Measurements from ENCODE around the gene AUTS2.

Gene AUTS2

GRCh38 chr7:69736126-69736810 lies 138.0 kb downstream of the AUTS2 start:
- DNase-seq = no peak

GRCh38 chr7:69738396-69738951 lies 140.2 kb downstream of the AUTS2 start:
- DNase-seq = peak; percentile 20

DNA sequence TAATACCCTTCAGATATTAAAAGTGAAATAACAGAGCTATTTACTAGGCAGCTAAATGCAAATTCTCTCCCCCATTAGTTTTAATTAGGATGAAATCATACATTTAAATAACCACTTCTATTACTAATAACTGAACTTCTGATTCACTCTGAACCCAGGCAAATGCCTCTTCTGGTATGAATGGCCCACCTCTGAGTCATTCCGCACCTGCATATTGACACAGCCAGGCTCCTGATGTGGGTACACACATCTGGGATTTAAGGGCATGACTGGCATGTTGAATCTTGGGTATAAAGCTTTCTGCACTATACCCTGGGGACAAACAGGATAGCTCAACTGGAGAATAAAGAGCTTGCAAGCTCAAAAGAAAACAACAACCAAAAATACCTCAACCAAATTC lies 140.9 kb downstream of the AUTS2 start:
- DNase-seq = no peak

DNA sequence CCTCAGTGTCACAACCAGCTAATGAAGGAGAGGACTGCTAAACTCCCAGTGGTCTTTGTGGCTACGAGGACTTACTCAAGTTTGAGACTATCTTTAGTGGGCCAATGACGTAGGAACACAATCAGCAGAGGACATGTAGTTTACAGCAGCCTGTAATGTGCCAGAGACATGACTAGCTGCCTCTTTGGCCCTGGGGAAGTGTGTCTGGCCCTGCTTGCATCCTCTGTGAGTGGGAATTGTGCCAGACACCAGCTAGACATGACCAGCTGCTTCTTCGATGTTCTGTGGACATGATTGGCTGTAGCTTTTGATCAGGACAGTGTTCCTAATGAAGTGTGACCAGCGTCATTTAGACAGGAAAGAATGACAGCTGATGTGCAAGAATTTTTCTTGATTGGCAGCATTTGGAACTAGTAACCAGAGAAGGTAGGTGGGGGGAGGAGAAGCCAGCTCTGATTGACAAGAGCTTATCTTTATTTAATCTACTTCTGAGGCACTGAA lies 141.7 kb downstream of the AUTS2 start:
- DNase-seq = peak; percentile 48

- no peak for DNase-seq
Observed at GRCh38 chr7:69742237-69742636, 144.0 kb downstream of the AUTS2 start.

DNA sequence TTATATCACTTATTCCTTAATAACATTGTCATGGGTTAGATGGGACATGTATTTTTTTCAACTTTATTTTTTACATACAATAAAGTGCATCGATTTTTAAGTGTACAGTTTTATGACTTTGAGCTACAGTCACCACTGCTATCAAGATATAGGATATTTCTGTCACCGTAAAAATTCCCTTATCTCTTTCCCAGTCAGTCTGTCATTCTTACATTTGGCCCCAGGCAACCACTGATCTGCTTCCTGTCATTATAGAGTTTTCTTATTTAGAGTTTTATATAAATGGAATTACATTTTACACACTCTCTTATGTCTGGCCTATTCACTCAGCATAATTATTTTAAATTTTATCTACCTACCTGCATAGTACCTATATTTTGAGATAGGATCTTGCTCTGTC lies 145.2 kb downstream of the AUTS2 start:
- DNase-seq = no peak

DNA sequence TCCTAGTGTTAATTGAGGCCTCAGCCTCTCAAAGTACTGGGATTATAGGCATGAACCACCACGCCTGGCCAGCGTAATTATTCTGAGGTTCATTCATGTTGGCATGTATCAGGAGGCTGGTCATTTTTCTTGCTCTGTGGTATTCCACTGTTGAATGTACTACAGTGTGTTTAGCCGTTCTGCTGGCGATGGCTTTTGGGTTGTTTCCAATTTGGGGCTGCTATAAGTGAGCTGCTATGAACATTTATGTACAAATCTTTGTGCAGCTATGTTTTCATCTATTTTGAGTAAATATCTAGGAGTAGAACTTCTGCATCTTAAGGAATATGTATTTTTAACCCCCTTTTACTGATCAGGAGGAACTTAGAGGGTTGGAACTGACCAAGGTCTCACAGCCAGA lies 145.8 kb downstream of the AUTS2 start:
- DNase-seq = no peak

DNA sequence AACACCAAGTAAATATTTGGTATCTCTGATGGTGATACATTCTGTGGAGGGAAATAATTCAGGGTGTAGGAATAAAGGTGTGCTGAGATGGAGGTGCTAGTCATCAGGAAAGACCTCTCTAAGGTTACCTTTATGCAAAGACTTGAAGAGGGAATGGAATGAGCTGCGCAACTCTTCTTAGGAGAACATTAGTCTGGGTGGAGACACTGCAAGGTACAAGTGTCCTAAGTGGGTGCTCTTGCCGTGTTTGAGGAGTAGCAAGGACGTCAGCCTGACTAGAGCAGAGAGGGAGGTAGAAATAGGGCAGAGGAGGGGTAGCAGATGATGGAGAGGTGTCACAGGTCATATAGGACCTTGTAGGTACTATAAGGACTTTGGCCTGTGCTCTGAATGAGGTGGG lies 148.1 kb downstream of the AUTS2 start:
- DNase-seq = no peak

DNA sequence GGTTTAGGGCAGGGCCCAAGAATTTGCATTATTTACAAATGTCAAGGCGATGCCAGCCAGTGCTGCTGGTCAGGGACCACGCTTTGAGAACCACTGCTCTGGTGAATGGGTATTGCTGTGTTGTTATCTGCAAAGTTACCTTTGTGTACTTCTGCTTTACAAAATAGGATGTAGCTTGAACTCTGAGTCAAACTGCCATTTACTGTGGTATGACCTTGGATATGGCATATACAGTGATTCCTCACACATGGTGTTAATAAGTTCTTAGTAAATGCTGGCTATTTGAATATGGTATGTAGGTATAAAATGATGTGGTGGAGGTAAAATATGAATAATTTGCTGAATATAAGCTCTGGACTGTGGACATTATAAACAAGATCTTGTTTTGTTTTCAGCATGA lies 148.9 kb downstream of the AUTS2 start:
- DNase-seq = no peak

DNA sequence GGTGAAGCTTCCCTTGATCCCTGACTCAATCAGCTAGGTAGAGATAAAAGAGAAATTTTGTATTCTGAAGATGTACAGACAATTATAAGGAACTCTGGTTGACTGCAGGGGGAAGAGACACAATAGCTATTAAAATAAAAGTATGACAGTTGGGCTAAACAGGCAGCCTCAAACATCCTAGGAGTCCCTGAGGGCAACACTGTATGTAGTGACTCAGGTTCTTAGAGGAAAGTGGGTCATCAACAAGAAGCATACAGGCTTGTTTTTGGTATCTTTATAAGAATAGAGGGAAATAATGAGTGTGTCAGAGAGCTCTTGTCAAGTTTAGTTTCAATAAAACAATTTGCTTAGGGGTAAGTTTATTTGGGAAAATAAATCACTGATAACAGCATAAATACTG lies 150.3 kb downstream of the AUTS2 start:
- no peak for DNase-seq

DNA sequence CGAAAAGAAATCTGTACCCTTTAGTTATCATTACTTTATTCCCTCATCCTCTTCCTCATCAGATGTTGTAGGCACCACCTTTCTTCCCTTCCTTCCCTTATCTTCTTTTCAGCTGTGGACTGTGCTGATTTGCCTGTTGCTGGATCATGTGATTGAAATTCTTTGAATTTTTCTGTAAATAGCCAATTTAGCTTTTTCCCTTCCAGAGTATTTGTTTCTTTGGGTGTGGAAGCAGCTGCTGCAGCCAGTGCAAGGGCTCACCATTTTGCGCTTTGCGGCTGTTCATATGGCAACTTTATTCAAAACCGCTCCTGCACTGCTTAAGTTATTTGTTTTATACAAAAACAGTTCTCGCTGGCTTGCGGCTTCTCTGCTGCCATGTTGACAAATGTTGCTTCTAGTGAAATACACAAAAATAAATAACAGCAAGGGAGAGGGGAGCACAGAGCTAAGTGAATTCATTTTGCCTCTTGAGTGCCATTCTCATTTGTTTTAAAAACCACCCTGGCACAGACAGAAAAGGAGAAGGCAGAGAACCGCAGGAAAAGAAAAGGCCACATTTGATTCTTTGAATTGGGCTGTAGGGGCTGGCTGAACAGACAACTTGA lies 151.2 kb downstream of the AUTS2 start:
- DNase-seq = no peak

- DNase-seq = no peak
Observed at GRCh38 chr7:69749994-69750393, 151.7 kb downstream of the AUTS2 start.

- no peak for DNase-seq
Observed at GRCh38 chr7:69751026-69751425, 152.8 kb downstream of the AUTS2 start.

DNA sequence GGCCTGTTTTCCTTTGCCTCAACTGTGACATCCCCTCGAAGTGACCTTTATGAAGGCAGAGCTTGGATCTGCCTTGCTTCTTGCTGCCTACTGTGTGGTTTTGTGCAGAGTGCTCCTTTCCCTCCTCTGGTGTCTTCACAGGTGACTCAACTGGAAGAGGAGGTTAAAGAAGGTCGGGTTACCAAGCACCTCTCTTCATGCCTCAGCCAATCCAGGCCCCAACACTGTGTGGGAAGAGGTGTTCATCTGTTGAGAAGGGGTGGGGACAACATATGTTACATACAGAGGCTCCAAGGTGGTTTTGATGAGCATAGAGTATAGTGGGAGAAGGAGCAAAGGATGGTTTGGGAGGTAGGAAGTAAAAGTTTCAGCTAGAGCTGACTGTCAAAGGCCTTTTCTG lies 155.7 kb downstream of the AUTS2 start:
- DNase-seq = no peak

DNA sequence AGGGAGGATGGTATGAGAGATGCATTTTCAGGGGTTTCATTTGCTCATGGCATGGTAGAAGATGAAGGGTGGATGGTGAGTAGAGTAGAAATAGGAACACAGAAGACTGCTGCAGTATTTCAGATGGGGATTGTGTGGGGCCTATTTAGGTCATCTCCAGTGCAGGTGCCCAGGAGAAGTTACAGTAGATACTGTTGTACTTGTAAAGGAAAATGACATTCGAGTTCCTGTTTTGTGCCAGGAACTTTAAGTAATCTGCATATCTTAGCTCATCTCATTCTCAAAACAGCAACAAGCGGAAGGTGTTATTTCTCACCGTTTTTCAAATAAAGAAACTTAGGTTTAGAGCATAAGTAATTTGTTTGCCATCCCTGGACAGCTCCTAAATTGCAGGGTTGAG lies 156.2 kb downstream of the AUTS2 start:
- no peak for DNase-seq

DNA sequence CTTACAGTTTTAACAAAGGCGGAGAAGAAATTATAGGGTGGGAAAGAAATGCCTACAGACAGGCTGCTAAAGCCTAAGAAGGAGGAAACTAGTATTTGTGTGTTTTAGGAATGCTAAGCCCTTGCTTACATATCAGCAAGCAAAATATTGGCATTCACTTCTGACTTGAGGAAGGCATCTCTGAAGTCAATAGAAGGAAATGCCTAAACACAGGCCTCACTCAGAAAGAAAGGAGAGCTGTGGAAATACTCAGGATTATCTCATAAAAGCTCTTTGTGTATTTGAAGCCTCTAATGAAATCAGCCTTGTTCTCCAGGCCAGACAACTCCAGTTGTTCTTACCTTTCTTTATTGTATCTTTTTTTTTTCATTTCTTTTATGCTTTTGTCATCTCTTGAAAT lies 158.0 kb downstream of the AUTS2 start:
- no peak for DNase-seq

DNA sequence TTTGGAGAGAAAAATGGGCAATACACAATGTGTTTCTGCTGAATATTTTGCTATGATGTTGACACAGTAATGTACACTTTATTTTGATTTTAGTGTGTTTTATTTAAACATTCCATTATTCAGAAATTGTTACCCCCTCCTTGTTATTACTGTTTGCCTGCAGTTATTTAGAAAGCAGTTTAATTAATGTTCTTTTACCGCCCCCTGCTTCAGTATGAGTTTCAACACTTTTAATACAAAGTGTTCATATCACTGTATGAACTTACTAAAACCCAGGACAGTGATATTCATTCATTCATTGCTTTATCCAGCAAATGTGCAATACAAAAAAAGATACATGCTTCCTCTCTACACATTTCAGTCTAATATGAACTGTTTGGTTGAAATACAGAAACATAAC lies 159.3 kb downstream of the AUTS2 start:
- DNase-seq = no peak

GRCh38 chr7:69757981-69758430 lies 159.7 kb downstream of the AUTS2 start:
- DNase-seq = no peak

DNA sequence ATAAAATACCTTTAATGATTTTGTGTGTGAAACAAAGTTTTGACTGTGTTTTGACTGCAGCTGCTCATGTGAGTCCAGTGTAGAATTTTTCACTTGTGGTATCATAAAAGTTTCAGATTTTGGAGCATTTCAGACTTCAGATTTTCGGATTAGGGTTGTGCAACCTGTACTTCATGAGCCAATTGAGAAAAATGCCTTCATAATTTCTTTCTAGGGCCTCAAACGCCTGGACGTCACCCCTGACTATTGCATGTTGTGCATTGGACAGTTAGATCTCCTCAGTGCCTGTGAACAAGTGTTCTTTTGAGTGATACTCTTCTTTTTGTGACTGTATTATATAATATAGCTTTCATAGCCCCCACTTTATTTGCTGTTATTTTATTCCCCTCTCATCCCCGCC lies 161.1 kb downstream of the AUTS2 start:
- DNase-seq = no peak

GRCh38 chr7:69761290-69761922 lies 163.1 kb downstream of the AUTS2 start:
- DNase-seq = no peak

DNA sequence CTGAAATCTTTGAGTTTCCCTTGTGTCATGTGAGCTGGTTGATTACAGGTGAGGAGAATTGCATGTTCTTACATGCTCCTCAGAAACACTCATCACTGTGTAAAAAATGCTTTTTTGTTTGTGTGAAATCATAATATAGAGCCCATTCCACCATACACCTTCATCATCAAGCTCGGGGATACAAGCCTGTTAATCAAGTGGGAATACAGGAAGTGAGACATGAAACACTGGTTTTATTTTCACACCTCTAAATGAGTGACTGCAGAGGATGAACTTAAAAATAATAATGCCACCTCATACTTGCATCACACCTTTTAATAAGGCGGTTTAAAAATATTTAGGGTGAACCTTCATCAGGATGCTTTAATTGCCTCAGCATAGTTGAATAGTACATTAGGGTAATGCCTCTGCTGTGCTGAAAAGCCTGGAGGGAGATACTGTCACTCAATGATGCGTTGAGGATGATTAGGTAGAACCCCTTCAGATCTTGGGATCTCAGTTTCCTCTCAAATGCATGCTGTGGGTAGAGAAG lies 164.6 kb downstream of the AUTS2 start:
- DNase-seq = no peak

GRCh38 chr7:69763513-69763912 lies 165.2 kb downstream of the AUTS2 start:
- no peak for DNase-seq

DNA sequence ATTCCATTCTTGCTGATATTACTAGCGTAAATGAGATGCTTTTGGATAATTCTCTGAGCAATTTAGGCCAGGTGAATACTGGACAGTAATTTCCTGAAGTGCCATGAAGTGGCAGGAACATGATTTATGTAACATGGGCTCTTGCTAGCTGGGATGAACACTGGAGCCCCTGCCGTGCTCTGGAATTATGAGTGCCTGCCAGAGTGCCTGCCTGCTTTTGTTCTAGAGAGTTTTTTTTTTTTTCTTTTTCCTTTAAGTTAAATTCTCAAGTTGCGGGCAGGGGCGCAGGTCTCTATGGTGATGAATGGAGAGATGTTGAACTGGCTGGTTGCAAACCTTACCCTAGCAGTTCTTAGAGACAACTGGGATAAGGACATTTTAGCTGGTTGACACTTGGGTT lies 165.9 kb downstream of the AUTS2 start:
- no peak for DNase-seq

DNA sequence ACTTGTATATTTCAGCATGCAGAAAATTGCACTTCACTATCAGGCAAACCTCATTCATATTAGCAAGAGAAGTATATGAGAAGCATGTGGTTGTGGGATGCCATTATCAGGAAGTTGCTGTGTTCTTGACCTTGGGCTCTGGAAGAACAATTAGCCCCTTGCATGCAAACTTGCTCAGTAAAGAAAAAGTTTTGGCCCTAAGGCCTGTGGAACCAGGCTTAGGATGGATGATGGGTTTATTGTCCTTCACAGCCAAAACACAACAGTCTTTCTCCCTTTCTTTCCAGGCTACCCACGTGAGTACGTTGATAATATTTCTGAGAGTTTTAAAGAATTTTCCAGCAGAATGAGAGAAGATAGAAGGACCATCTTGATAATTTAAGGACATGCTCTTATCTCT lies 166.4 kb downstream of the AUTS2 start:
- no peak for DNase-seq

Measured in NCI-H1092 treated with DMSO at 0.1 percent for 48 hours (cell line).